C4-2B (cell line): ENCODE data around the gene CRB1.

Experiments used
- H3K27ac ChIP-seq: fragments of 450-650 bp; 2 replicates; pipeline ENCODE4 v1.5.1; 2017
- CTCF ChIP-seq: fragments of 450-650 bp; conservative IDR thresholded peaks from 2 replicates; pipeline ENCODE4 v1.5.1; 2017; ENCODE audit warnings: mild to moderate bottlenecking
- ZFX ChIP-seq: fragments of 450-650 bp; IDR thresholded peaks from 2 replicates; pipeline ENCODE4 v1.6.1; 2017

CRB1 gene

GRCh38 chr1:197268012-197268411, at the start of gene CRB1:
TSS of gene CRB1 (plus strand) at chr1:197268252. CDS start at chr1:197268413, 161 bp downstream.
- no peak within 1 kb of the TSS for H3K27ac ChIP-seq
- no peak for TF ChIP-seq CTCF
- no peak for TF ChIP-seq ZFX

GRCh38 chr1:197218857-197219256, 49.2 kb upstream of the CRB1 start:
- TF ChIP-seq ZFX (no peak), CTCF (no peak)
- no peak overlapping the region for H3K27ac ChIP-seq

- no peak for TF ChIP-seq ZFX
- TF ChIP-seq CTCF = no peak
- peak overlapping the region; percentile 3; the same call in 1 of the 2 replicates for H3K27ac ChIP-seq
Observed at GRCh38 chr1:197222025-197222685, 45.9 kb upstream of the CRB1 start.

GRCh38 chr1:197222780-197223179, 45.3 kb upstream of the CRB1 start:
- H3K27ac ChIP-seq = no peak overlapping the region
- TF ChIP-seq CTCF (no peak), ZFX (no peak)

GRCh38 chr1:197224160-197224559, 43.9 kb upstream of the CRB1 start:
- H3K27ac ChIP-seq = no peak overlapping the region
- TF ChIP-seq ZFX (no peak), CTCF (peak; percentile 48)

- TF ChIP-seq ZFX (no peak), CTCF (no peak)
- H3K27ac ChIP-seq = no peak overlapping the region
Observed at GRCh38 chr1:197225611-197226010, 42.4 kb upstream of the CRB1 start.

- TF ChIP-seq ZFX (no peak), CTCF (no peak)
- no peak overlapping the region for H3K27ac ChIP-seq
Observed at GRCh38 chr1:197234581-197234980, 33.5 kb upstream of the CRB1 start.
